Neural cell (in vitro differentiated cells): ENCODE data around the gene IL1RAPL2.

ENCODE experiments used
- TF ChIP-seq, protein P1 (sequence below): fragments of 450-650 bp; IDR thresholded peaks from 2 replicates; pipeline ENCODE4 v1.5.1; 2014; ENCODE audit warnings: antibody characterized with exemption, mild to moderate bottlenecking, moderate library complexity; ENCODE audit not compliant: poor library complexity, severe bottlenecking
- TF ChIP-seq, protein P2 (sequence below): IDR thresholded peaks from 2 replicates; pipeline ENCODE4 v1.6.1; 2012; ENCODE audit warnings: borderline replicate concordance

DNA sequence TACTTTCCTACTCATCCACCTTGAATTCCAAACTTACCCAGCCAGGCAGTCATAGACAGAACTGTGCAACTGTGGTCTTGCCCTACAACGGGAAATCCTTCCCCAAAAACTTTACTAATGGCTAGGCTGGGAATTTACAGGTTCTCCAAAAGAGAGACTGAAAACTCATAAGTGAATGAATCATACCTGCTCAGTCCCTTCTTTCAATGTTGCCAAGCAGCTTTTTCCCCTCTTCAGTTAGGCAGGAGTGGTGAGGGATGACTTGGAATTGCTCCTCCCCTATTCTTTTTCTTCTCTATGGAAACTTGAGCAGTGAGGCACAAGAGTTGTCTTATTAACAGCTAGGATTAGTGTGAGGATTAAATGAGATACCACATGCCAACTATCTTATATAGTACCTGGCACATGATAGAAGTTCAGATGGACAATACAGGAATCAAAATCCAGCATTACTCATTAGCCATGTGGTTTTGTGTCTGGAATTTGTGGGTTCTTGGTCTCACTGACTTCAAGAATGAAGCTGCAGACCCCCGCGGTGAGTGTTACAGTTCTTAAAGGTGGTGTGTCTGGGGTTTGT is 548.6 kb downstream of the IL1RAPL2 start:
- TF ChIP-seq, protein P1, sequence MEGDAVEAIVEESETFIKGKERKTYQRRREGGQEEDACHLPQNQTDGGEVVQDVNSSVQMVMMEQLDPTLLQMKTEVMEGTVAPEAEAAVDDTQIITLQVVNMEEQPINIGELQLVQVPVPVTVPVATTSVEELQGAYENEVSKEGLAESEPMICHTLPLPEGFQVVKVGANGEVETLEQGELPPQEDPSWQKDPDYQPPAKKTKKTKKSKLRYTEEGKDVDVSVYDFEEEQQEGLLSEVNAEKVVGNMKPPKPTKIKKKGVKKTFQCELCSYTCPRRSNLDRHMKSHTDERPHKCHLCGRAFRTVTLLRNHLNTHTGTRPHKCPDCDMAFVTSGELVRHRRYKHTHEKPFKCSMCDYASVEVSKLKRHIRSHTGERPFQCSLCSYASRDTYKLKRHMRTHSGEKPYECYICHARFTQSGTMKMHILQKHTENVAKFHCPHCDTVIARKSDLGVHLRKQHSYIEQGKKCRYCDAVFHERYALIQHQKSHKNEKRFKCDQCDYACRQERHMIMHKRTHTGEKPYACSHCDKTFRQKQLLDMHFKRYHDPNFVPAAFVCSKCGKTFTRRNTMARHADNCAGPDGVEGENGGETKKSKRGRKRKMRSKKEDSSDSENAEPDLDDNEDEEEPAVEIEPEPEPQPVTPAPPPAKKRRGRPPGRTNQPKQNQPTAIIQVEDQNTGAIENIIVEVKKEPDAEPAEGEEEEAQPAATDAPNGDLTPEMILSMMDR, result no peak
- TF ChIP-seq, protein P2, sequence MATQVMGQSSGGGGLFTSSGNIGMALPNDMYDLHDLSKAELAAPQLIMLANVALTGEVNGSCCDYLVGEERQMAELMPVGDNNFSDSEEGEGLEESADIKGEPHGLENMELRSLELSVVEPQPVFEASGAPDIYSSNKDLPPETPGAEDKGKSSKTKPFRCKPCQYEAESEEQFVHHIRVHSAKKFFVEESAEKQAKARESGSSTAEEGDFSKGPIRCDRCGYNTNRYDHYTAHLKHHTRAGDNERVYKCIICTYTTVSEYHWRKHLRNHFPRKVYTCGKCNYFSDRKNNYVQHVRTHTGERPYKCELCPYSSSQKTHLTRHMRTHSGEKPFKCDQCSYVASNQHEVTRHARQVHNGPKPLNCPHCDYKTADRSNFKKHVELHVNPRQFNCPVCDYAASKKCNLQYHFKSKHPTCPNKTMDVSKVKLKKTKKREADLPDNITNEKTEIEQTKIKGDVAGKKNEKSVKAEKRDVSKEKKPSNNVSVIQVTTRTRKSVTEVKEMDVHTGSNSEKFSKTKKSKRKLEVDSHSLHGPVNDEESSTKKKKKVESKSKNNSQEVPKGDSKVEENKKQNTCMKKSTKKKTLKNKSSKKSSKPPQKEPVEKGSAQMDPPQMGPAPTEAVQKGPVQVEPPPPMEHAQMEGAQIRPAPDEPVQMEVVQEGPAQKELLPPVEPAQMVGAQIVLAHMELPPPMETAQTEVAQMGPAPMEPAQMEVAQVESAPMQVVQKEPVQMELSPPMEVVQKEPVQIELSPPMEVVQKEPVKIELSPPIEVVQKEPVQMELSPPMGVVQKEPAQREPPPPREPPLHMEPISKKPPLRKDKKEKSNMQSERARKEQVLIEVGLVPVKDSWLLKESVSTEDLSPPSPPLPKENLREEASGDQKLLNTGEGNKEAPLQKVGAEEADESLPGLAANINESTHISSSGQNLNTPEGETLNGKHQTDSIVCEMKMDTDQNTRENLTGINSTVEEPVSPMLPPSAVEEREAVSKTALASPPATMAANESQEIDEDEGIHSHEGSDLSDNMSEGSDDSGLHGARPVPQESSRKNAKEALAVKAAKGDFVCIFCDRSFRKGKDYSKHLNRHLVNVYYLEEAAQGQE, result no peak
